ENCODE measurements around the gene MMP11. TPM values are rescaled to one million over a fixed set of nuclear protein-coding genes. Genes with fewer than 3 reads are reported as not detected.

Gene MMP11
- total and polyA plus RNA-seq, 8 donors: 0.50 to 54.2 (median 2.2) TPM; not detected in 2

- no peak for TF ChIP-seq CTCF (IDR thresholded peaks at IDR 0.05)
- TF ChIP-seq EP300 (IDR thresholded peaks at IDR 0.05): no peak
- TF ChIP-seq POLR2A (IDR thresholded peaks at IDR 0.05): no peak
- TF ChIP-seq POLR2AphosphoS5 (IDR thresholded peaks at IDR 0.05): no peak
- H3K9me3 ChIP-seq: no peaks in the 10 kb centered on the region
- no peaks in the 10 kb centered on the region for H3K27me3 ChIP-seq
- H3K36me3 ChIP-seq: no peaks in the 10 kb centered on the region
- intact Hi-C loops (cut with DNase I; ENCODE audit: low total_unique reads): no loop called here
- no peak for DNase-seq
- no peak within 1 kb of the TSS for H3K27ac ChIP-seq
- peaks cover 9 to 21% (median 17%) of the 10 kb centered on the region in 4 donors for H3K4me1 ChIP-seq
- no peak within 1 kb of the TSS for H3K4me3 ChIP-seq
- WGBS, 5 donors: 84 to 93% (median 87%) methylated on average over 14 of the region's 14 CpGs
Observed at GRCh38 chr22:23754220-23754919, 18.3 kb upstream of the MMP11 start, which contains the start of gene VPREB3. TSS of gene VPREB3 (minus strand) at chr22:23754425. CDS start at chr22:23754363, 62 bp downstream.

DNA sequence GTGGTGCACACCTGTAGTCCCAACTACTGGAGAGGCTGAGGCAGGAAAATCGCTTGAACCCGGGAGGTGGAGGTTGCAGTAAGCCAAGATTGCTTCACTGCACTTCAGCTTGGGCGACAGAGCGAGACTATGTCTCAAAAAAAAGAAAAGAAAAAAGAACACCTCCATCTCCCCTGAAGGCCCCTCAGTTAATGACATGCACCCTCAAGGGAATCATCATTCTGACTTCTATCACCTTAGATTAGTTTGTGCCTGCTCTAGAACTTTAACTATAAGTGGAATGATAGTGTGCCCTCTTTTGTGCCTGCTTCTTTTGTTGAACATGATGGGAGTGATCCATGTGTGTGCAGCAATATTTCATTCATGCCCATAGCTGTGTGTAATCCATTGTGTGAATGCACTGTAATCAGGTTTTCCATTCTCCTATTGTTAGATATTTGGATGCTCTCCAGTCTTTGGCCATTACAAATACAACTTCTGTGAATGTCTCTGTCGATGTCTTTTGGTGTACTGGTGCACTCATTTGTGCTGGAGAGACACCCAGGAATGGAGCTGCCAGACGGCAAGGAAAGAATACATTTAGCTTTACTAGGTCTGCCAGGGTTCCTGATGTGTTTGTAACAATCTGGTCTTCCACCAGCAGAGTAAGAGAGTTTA lies 17.5 kb upstream of the MMP11 start:
- H3K27ac ChIP-seq: no peak overlapping the region
- intact Hi-C loops (cut with DNase I; ENCODE audit: low total_unique reads): no loop called here
- H3K36me3 ChIP-seq: no peaks in the 10 kb centered on the region
- H3K4me1 ChIP-seq: peaks cover 5 to 14% (median 10%) of the 10 kb centered on the region in 4 donors
- no peak overlapping the region for H3K4me3 ChIP-seq
- no peaks in the 10 kb centered on the region for H3K27me3 ChIP-seq
- no peak for DNase-seq
- WGBS, 5 donors: 66 to 73% (median 69%) methylated on average over 6 of the region's 6 CpGs
- TF ChIP-seq POLR2A (IDR thresholded peaks at IDR 0.05): no peak
- no peak for TF ChIP-seq EP300 (IDR thresholded peaks at IDR 0.05)
- TF ChIP-seq CTCF (IDR thresholded peaks at IDR 0.05): no peak
- no peak for TF ChIP-seq POLR2AphosphoS5 (IDR thresholded peaks at IDR 0.05)
- no peaks in the 10 kb centered on the region for H3K9me3 ChIP-seq

GRCh38 chr22:23755711-23756110 lies 16.9 kb upstream of the MMP11 start:
- H3K4me3 ChIP-seq: no peak overlapping the region
- 78 to 89% (median 82%) methylated on average over 8 of the region's 8 CpGs for whole genome bisulfite sequencing, 5 donors
- H3K27me3 ChIP-seq: no peaks in the 10 kb centered on the region
- TF ChIP-seq EP300 (IDR thresholded peaks at IDR 0.05) (no peak), POLR2AphosphoS5 (IDR thresholded peaks at IDR 0.05) (no peak), CTCF (IDR thresholded peaks at IDR 0.05) (no peak), POLR2A (IDR thresholded peaks at IDR 0.05) (no peak)
- H3K27ac ChIP-seq: no peak overlapping the region
- H3K36me3 ChIP-seq: no peaks in the 10 kb centered on the region
- peaks cover 0 to 9% (median 4%) of the 10 kb centered on the region in 4 donors for H3K4me1 ChIP-seq
- H3K9me3 ChIP-seq: no peaks in the 10 kb centered on the region
- intact Hi-C loops (cut with DNase I; ENCODE audit: low total_unique reads): no loop called here
- no peak for DNase-seq

DNA sequence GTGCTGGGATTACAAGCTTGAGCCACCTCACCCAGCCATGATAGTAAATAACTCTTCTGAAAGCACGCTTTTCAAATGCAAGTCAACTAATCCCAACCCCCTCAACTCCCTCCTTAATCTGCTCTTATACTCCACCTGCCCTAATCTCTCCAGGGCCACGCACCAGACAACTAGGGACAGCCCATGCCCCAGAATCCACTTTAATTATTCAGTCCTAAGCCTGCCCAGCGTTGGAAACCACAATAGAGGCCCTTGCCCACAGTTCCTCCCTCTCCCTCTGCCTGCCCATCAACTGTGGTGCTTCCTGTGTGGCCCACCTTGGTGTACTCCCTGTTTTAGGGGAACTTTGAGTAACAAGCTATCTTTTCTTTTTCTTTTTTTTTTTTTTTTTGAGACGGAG lies 15.8 kb upstream of the MMP11 start:
- H3K9me3 ChIP-seq: no peaks in the 10 kb centered on the region
- no peak overlapping the region for H3K27ac ChIP-seq
- H3K36me3 ChIP-seq: no peaks in the 10 kb centered on the region
- intact Hi-C loops (cut with DNase I; ENCODE audit: low total_unique reads): no loop called here
- DNase-seq: no peak
- WGBS, 5 donors: 37 to 78% (median 57%) methylated on average over 4 of the region's 4 CpGs
- H3K27me3 ChIP-seq: no peaks in the 10 kb centered on the region
- H3K4me1 ChIP-seq: peaks cover 0 to 2% (median under 1%) of the 10 kb centered on the region in 4 donors
- H3K4me3 ChIP-seq: no peak overlapping the region
- TF ChIP-seq CTCF (IDR thresholded peaks at IDR 0.05) (no peak), EP300 (IDR thresholded peaks at IDR 0.05) (no peak), POLR2A (IDR thresholded peaks at IDR 0.05) (no peak), POLR2AphosphoS5 (IDR thresholded peaks at IDR 0.05) (no peak)
